Thymus (tissue), 11 donors: ENCODE measurements around the gene SASH3. TPM values are rescaled to one million over a fixed set of nuclear protein-coding genes. Genes with fewer than 3 reads are reported as not detected.

Source experiments
- DNase-seq, 9 donors: peaks; one replicate each; pipeline ENCODE4 v3.0.0-alpha.2; 2013; ENCODE audit warnings: low spot score in 9 of 9, low read depth in 6 of 9, missing footprints in 1 of 9
- H3K27ac ChIP-seq, 2 donors: one replicate each; pipeline ENCODE4 v1.5.1; 2013; ENCODE audit warnings: control low read depth in 1 of 2, low read depth in 1 of 2, low read length in 1 of 2, mild to moderate bottlenecking in 1 of 2, moderate library complexity in 1 of 2
- H3K27me3 ChIP-seq, 2 donors: one replicate each; pipeline ENCODE4 v1.5.1; 2013; ENCODE audit warnings: low read length in 1 of 2; ENCODE audit not compliant: control insufficient read depth in 2 of 2, insufficient read depth in 1 of 2
- H3K36me3 ChIP-seq, 2 donors: one replicate each; pipeline ENCODE4 v1.5.1; 2013; ENCODE audit warnings: low read length in 1 of 2, mild to moderate bottlenecking in 1 of 2, moderate library complexity in 1 of 2; ENCODE audit not compliant: control insufficient read depth in 2 of 2, insufficient read depth in 2 of 2
- H3K4me1 ChIP-seq, 2 donors: one replicate each; pipeline ENCODE4 v1.5.1; 2013; ENCODE audit warnings: low read length in 2 of 2; ENCODE audit not compliant: control insufficient read depth in 2 of 2, insufficient read depth in 2 of 2
- H3K4me3 ChIP-seq, 2 donors: one replicate each; pipeline ENCODE4 v1.5.1; 2013; ENCODE audit warnings: low read length in 2 of 2, control low read depth in 1 of 2, mild to moderate bottlenecking in 1 of 2
- H3K9me3 ChIP-seq, 2 donors: one replicate each; pipeline ENCODE4 v1.5.1; 2013; ENCODE audit warnings: low read length in 1 of 2, mild to moderate bottlenecking in 1 of 2; ENCODE audit not compliant: control insufficient read depth in 2 of 2, insufficient read depth in 1 of 2
- WGBS: extraction: QIAGEN DNeasy Blood & Tissue Kit; methylation state at CpG from one replicate; pipeline ENCODE4 v1.1.7; 2013; 5-methylcytosine and 5-hydroxymethylcytosine counted together
- polyA plus RNA-seq: library from polyadenylated mRNA; stranded (reverse); fragments of 200-250 nt; gene quantifications from one replicate; pipeline ENCODE4 v1.2.3, GENCODE V29; 2013
- total RNA-seq: library from RNA; stranded (reverse); fragments of 120-200 nt; gene quantifications from one replicate; pipeline ENCODE4 v1.2.4, GENCODE V29; 2013
- donor health status: healthy.

The SASH3 gene
- total and polyA plus RNA-seq, 2 donors = 58.2 to 176 TPM

DNA sequence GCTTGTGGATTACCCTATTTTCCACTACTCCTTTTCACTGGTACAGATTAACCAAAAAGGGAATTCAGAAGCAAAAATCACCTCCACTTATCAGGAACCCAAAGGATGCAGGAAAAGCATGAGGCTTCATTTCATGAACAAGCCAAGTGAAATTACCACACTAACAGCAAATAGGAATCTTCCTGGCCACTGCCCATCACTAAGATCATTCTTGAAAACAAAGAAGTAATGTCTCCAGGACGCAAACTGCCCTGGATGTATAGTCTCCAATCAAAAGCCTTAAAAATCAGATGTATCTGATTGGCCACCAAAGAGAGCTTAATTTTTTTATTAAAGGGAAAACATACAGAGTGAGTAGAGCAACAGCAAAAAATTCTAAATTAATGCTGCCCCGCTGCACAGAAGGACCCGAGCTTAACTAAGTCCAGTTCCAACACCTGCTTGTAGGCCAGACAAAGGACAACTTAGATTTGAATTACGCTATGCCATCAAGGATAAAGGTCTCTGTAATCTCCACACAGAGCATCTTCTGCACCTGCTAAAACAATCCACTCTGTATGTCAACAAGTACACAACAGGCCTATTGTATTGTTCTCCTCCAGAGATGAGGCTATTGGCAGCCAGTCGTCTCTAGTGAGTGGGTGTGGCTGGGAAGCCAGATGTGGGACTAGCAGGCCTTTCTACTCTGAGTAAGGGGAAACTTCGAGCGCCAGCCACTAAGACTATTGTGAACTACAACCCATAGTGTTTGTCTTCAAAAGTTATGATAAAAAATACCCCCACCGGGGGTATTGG lies 51.5 kb downstream of the SASH3 start:
- no peak overlapping the region for H3K4me3 ChIP-seq
- DNase-seq = no peak
- H3K9me3 ChIP-seq = no peaks in the 10 kb centered on the region
- H3K27me3 ChIP-seq = no peaks in the 10 kb centered on the region
- no peaks in the 10 kb centered on the region for H3K36me3 ChIP-seq
- H3K4me1 ChIP-seq = peaks cover 0 to 2% of the 10 kb centered on the region in 2 donors
- 98% methylated on average over 8 of the region's 8 CpGs for WGBS
- no peak overlapping the region for H3K27ac ChIP-seq

DNA sequence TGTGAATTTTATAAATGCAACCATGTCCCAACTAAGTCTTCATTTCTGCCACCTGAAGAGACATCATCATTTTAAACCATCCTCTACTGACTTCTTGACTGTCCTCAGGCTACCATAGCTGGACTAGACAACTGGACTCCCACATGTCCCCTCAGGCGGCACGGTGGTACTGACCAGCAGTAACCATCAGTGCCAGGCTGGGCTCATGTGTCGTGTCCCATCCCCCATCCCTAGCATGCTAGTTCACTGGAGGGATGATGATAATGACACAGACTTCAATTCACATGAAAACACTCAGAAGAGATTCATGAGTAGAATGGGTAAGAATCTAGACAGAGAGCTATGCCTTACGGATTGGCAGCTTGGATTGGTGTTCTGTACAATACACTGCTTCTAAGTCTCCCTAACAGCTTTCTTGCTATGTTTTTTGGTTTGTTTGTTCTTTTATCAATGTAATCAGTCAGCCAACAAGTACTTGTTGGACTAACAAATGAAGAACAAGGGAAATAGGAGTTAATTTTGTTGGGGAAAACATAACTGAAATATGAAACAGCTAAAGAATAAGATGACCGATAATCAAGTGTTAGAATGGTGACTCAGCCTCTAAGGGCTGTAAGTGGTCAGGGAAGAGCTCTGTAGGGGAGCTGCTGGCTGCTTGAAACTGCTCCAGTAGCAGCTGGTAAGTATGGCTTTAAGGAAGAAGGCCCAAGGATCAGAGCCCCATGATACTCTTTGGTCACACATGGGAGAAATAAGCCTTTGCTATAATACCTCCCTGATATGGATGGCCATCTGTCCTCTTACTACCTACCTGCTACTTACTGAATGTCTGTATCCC lies 53.6 kb downstream of the SASH3 start:
- Histone ChIP-seq H3K27ac (no peak overlapping the region), H3K36me3 (no peaks in the 10 kb centered on the region), H3K27me3 (no peaks in the 10 kb centered on the region), H3K4me1 (no peaks in the 10 kb centered on the region), H3K9me3 (no peaks in the 10 kb centered on the region), H3K4me3 (no peak overlapping the region)
- no peak for DNase-seq
- WGBS = 97% methylated on average over 5 of the region's 5 CpGs

DNA sequence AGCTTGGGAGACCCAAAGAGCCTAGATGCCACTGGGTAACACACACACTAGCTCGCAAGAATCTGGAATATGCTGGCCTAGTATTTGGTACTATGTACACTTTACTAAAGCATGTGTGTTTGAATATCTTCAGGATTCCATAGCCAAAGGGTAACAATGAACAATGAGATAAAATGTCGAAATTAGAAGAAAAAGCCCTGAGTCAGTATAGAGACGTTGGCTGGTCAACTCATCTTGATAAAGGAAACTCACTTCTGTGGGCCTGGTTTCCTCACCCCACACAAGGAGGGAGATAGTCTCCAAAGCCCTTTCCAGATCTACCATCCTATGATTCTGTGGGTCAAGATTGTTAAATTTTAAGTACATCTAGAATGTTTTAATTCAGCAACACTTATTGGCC lies 57.1 kb downstream of the SASH3 start:
- H3K4me3 ChIP-seq = no peak overlapping the region
- no peak overlapping the region for H3K27ac ChIP-seq
- H3K36me3 ChIP-seq = no peaks in the 10 kb centered on the region
- no peaks in the 10 kb centered on the region for H3K9me3 ChIP-seq
- no peak for DNase-seq
- WGBS = 98% methylated on average over 3 of the region's 3 CpGs
- H3K27me3 ChIP-seq = no peaks in the 10 kb centered on the region
- peaks cover 0 to 16% of the 10 kb centered on the region in 2 donors for H3K4me1 ChIP-seq

DNA sequence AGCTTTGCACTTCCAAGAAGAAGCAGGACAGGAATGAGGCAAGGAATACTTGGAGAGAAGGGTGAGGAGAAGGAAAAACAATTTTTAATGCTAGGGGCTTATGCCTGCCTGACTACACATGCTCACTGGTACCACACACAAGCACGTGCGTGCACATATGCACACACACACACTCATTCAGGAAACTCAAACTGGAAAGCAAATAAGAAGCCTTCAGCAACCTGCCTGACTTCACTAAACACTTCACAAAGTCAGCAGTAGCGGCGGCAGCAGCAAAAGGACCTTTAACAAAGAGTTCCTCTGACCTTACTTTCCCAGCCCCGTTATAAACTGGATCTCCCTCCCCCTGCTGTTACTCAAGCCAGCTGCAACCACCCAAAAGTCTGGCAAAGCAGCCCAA lies 60.6 kb downstream of the SASH3 start:
- Histone ChIP-seq H3K9me3 (no peaks in the 10 kb centered on the region), H3K27ac (no peak overlapping the region), H3K27me3 (peaks cover 0 to 3% of the 10 kb centered on the region in 2 donors), H3K36me3 (no peaks in the 10 kb centered on the region), H3K4me3 (no peak overlapping the region), H3K4me1 (peaks cover 0 to 27% of the 10 kb centered on the region in 2 donors)
- WGBS = 80% methylated on average over 5 of the region's 5 CpGs
- peak in 1 of 9 donors; percentile 22 for DNase-seq

DNA sequence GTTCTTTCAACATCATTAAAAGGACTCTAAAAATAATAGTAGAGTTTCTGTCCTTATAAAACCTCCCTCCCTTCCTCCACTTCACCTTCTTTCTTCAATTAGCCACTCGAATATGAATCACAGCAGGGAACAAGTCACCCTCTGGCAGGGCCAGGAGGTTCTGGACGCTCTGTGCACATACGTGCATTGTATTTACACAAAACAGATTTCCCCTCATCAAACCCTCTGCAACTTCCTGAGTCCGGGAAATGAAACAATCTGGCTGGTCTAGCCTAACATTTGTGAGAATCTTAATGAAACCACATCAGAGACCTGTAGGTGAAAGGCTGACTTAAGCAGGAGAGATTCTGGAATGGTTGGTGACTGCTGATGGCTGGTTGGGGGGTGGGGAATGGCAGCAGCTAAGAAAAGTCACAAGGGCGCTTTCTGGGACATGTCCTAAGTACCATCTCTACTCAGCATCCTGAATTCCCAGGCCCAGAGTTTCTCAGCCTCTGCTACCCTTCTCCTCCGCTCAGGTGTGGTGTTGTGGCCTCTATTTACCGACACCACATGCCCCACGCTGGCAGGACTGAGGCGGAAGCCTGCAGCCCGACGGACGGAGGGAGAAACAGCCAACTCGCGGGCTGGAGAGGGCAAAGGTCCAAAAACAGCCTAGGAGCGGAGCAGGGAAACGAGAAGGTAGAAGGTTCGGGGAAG lies 62.9 kb downstream of the SASH3 start:
- Histone ChIP-seq H3K4me1 (peaks cover 0 to 34% of the 10 kb centered on the region in 2 donors), H3K27me3 (peaks cover 0 to 3% of the 10 kb centered on the region in 2 donors), H3K36me3 (no peaks in the 10 kb centered on the region), H3K27ac (no peak overlapping the region), H3K4me3 (peak overlapping the region; percentile 62 to 68), H3K9me3 (no peaks in the 10 kb centered on the region)
- WGBS = 8% methylated on average over 17 of the region's 17 CpGs
- no peak for DNase-seq

DNA sequence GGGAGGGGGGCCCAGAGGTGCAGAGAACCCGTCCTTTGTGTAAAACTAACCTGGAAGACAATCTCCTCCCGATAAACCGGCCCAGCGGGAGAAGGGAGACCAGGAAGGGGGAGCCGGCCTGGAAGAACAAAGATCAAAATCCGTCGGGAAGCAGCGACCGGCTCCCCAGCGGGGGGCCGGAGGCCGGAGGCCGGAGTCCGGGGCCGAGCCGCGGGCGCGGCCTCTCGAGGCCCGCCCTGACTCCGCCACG lies 63.4 kb downstream of the SASH3 start:
- Histone ChIP-seq H3K36me3 (no peaks in the 10 kb centered on the region), H3K4me1 (peaks cover 0 to 35% of the 10 kb centered on the region in 2 donors), H3K9me3 (no peaks in the 10 kb centered on the region), H3K4me3 (peak overlapping the region; percentile 62 to 68), H3K27me3 (peaks cover 0 to 3% of the 10 kb centered on the region in 2 donors), H3K27ac (no peak overlapping the region)
- WGBS = 0% methylated on average over 23 of the region's 23 CpGs
- DNase-seq = no peak

DNA sequence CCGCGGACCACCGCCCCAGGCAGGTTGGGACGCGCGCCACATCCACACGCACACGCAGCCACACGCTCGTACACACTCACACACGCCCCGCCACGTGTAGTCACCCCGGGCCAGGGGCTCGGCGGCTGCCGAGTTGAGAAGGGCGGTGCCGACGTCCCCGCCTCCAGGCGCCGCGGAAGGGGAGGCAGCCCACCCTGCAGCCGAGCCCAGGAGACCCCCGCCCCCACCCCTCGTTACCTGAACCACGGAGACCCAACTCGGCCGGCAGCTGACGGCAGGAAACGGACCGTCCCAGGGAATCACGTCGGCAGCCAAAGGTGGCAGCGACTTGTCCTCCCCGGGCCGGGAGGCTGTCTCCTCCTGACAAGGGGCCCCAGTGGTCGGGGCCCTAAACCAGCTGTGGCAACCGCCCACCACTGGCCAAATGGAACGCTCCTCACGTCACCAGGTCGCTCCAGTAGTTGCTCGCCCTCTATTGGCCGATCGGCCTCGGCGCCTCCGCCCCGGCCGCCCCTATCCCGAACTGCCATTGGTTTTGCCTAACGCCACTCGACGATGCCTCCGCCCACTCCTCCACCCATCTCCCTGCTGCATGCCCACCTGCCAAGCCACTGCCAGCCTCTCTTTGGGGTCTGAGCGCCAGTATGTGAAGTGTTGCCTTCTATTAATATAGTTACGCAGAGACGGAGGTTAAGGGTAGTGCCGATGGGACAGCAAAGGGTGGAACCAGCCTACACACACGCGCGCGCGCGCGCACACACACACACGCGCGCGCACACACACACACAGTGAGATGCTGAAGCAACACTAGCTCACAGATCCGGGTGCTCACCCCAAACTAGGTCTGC lies 63.9 kb downstream of the SASH3 start, which contains the start of gene ZDHHC9:
Gene ZDHHC9, minus strand, starts transcription at position 428 of the 848 bp plus-strand sequence. CDS start 1,941 bp downstream, outside the sequence.
- no peaks in the 10 kb centered on the region for H3K36me3 ChIP-seq
- DNase-seq = peak; percentile 63 to 91 (median 76)
- peak within 1 kb of the TSS in 1 of 2 donors; percentile 43 for H3K27ac ChIP-seq
- H3K9me3 ChIP-seq = no peaks in the 10 kb centered on the region
- H3K4me3 ChIP-seq = peak within 1 kb of the TSS; percentile 62 to 68
- WGBS = under 1% methylated on average over 71 of the region's 72 CpGs
- H3K4me1 ChIP-seq = peaks cover 0 to 35% of the 10 kb centered on the region in 2 donors
- H3K27me3 ChIP-seq = peaks cover 0 to 3% of the 10 kb centered on the region in 2 donors
